K562 (cell line): ENCODE data around the gene NELFE. TPM values are rescaled to one million over a fixed set of nuclear protein-coding genes. Genes with fewer than 3 reads are reported as not detected.
A peak's percentile ranks its signal among the peaks of the same experiment; 100 is the strongest.

Experiments used
- E2F3 ChIP-seq: fragments of 250-450 bp; sonication (Bioruptor Pico); IDR thresholded peaks from 2 replicates; pipeline ENCODE4 v1.4.0; 2020; ENCODE audit warnings: mild to moderate bottlenecking
- EP300 ChIP-seq: IDR thresholded peaks from 2 replicates; pipeline ENCODE4 v1.6.1; 2012; ENCODE audit warnings: low read length, improper control_type of control experiment
- FOS ChIP-seq: IDR thresholded peaks from 3 replicates; pipeline ENCODE4 v1.6.1; 2011; ENCODE audit not compliant: insufficient read length; ENCODE audit errors: extremely low read depth
- GTF2A2 ChIP-seq: IDR thresholded peaks from 2 replicates; pipeline ENCODE4 v1.6.1; 2016; ENCODE audit warnings: mild to moderate bottlenecking, missing genetic modification characterization, missing compliant biosample characterization
- HDGF ChIP-seq: fragments of 450-650 bp; IDR thresholded peaks from 2 replicates; pipeline ENCODE4 v1.6.1; 2016
- LEF1 ChIP-seq: fragments of 450-650 bp; IDR thresholded peaks from 2 replicates; pipeline ENCODE4 v1.6.1; 2016; ENCODE audit warnings: mild to moderate bottlenecking
- MGA ChIP-seq: fragments of 450-650 bp; IDR thresholded peaks from 2 replicates; pipeline ENCODE4 v1.6.1; 2016; ENCODE audit warnings: mild to moderate bottlenecking, moderate library complexity
- RAD21 ChIP-seq, 2 experiments: fragments of 250-450 bp in 1 of 2; fragments of 450-650 bp in 1 of 2; sonication (Bioruptor Pico) in 1 of 2; formaldehyde crosslinking in 1 of 2; IDR thresholded peaks in 1 of 2; conservative IDR thresholded peaks in 1 of 2; 2 replicates each; pipeline versions ENCODE4 v1.4.0 to v1.8.0; 2020 to 2022; ENCODE audit warnings: mild to moderate bottlenecking in 2 of 2, moderate library complexity in 1 of 2
- RBM39 ChIP-seq: fragments of 200-400 bp; formaldehyde crosslinking; optimal IDR thresholded peaks from 2 replicates; pipeline ENCODE3; 2018; ENCODE audit warnings: low read depth, low read length
- SMARCE1 ChIP-seq: fragments of 450-650 bp; IDR thresholded peaks from 2 replicates; pipeline ENCODE4 v1.7.1; 2016; ENCODE audit warnings: mild to moderate bottlenecking
- SMC3 ChIP-seq: conservative IDR thresholded peaks from 2 replicates; pipeline ENCODE4 v1.6.1; 2011; ENCODE audit warnings: low read depth, low read length, improper control_type of control experiment; ENCODE audit not compliant: insufficient read depth
- SUPT5H ChIP-seq: fragments of 450-650 bp; IDR thresholded peaks from 2 replicates; pipeline ENCODE4 v1.6.1; 2016
- TRIM24 ChIP-seq, 2 experiments: fragments of 450-650 bp; IDR thresholded peaks; 2 replicates each; pipeline ENCODE4 v1.6.1; 2016
- XRCC4 ChIP-seq: IDR thresholded peaks from one replicate; pipeline ENCODE4 v1.6.1; 2011; ENCODE audit not compliant: insufficient read depth, insufficient read length; ENCODE audit errors: extremely low read depth
- ZNF280A ChIP-seq: fragments of 450-650 bp; IDR thresholded peaks from 2 replicates; pipeline ENCODE4 v1.6.1; 2018; ENCODE audit warnings: mild to moderate bottlenecking, low read depth; ENCODE audit not compliant: partially characterized antibody
- ZNF583 ChIP-seq: fragments of 250-450 bp; sonication (Bioruptor Pico); IDR thresholded peaks from 2 replicates; pipeline ENCODE4 v1.4.0; 2020
- ZNF707 ChIP-seq: fragments of 250-450 bp; sonication (Bioruptor Pico); conservative IDR thresholded peaks from 2 replicates; pipeline ENCODE4 v1.8.0; 2022; ENCODE audit warnings: inconsistent platforms, mild to moderate bottlenecking, moderate library complexity
- polyA plus RNA-seq, 8 experiments: library from polyadenylated mRNA; depleted of rRNA in 4 of 8; stranded (reverse) in 5 of 8; unstranded in 3 of 8; fragments of >200 nt; fragmentation: Nextera tagmentation in 2 of 8; fragmentation: Illumina TruSeq in 1 of 8; extraction: Ambion mirVana in 2 of 8; extraction: Trizol in 1 of 8; gene quantifications; 2 replicates each; pipeline versions ENCODE4 v1.2.1 to v1.2.3, GENCODE V29; 2011 to 2014; ENCODE audit warnings: inconsistent platforms in 1 of 8, missing spikeins in 1 of 8
- total RNA-seq, 7 experiments: library from RNA; depleted of rRNA in 6 of 7; stranded (reverse); fragments of >200 nt in 6 of 7; fragmentation: Illumina TruSeq in 2 of 7; extraction: Trizol in 2 of 7; gene quantifications; 2 replicates each; pipeline versions ENCODE4 v1.2.1 to v1.2.3, GENCODE V29; 2011 to 2021; ENCODE audit warnings: low replicate concordance in 1 of 7

The NELFE gene
- total and polyA plus RNA-seq, 9 of the 15 experiments (the other 6 are each of a cell fraction or from before 2014, with no cell fraction given) = 15.2 to 157 (median 91.5) TPM

GRCh38 chr6:31972709-31973350 is 14.1 kb upstream of the NELFE start (continued):
- peak; percentile 98 for TF ChIP-seq MGA
- peak; percentile 98 for TF ChIP-seq HDGF
- TF ChIP-seq RAD21 (CRISPR knock-in tag; conservative IDR thresholded peaks at IDR 0.05 in 1 of 2, IDR thresholded peaks at IDR 0.05 in 1 of 2) = 0 out of 4 replicates have a peak, but pooled peaks of 1 of the 2 experiments have one; percentile 4
- no peak for TF ChIP-seq EP300
- no peak; the same call in 1 of the 2 replicates for TF ChIP-seq E2F3 (CRISPR knock-in tag)
- peak; percentile 70; the same call in 1 of the 2 replicates for TF ChIP-seq GTF2A2 (tag)
- TF ChIP-seq RBM39 = no peak
- TF ChIP-seq ZNF583 = no peak
- TF ChIP-seq TRIM24 (IDR thresholded peaks at IDR 0.05) = peak in 1 of 2 experiments; percentile 14; a peak in 1 of 4 replicates
- TF ChIP-seq LEF1 = peak; percentile 52; the same call in 1 of the 2 replicates
- no peak for TF ChIP-seq ZNF280A
- no peak for TF ChIP-seq XRCC4
- TF ChIP-seq SMC3 = no peak
- peak; percentile 27 for TF ChIP-seq FOS
- TF ChIP-seq SMARCE1 = 0 out of 2 replicates have a peak, but pooled peaks have one; percentile 48
- 0 out of 2 replicates have a peak, but pooled peaks have one; percentile 48 for TF ChIP-seq ZNF707 (CRISPR knock-in tag)
- TF ChIP-seq SUPT5H = peak; percentile 84
